ENCODE results near the gene HTRA2. TPM values are rescaled to one million over a fixed set of nuclear protein-coding genes. Genes with fewer than 3 reads are reported as not detected.

HTRA2 gene
- total RNA-seq, 2 experiments from 2014 or later = 52.2 to 87.2 TPM

GRCh38 chr2:74528600-74529356 is 955 bp upstream of the HTRA2 start:
- ATAC-seq (peak; percentile 10), DNase-seq (peak; percentile 61)
- H3K27me3 Mint-ChIP-seq = no peaks in the 10 kb centered on the region
- CTCF ChIA-PET = interaction anchor here (1.2 to 6.4 kb wide), 7 partner anchors 12 to 71 kb away, joined by 3 to 98 read pairs (median 27); partner anchors contain the start of genes CCDC142, LBX2, TLX2 and TTC31
- H3K27ac Mint-ChIP-seq = peak overlapping the region; percentile 97
- no peaks in the 10 kb centered on the region for H3K9me3 Mint-ChIP-seq (ENCODE audit: low read depth)
- H3K4me1 Mint-ChIP-seq = peaks cover 46% of the 10 kb centered on the region
- H3K4me3 Mint-ChIP-seq = peak overlapping the region; percentile 100
- peaks cover 45% of the 10 kb centered on the region for H3K36me3 Mint-ChIP-seq

GRCh38 chr2:74530239-74531187 is 780 bp downstream of the HTRA2 start:
- DNase-seq (peak; percentile 73), ATAC-seq (peak; percentile 16)
- H3K9me3 Mint-ChIP-seq (ENCODE audit: low read depth) = no peaks in the 10 kb centered on the region
- H3K27ac Mint-ChIP-seq = peak overlapping the region; percentile 97
- peak overlapping the region; percentile 100 for H3K4me3 Mint-ChIP-seq
- CTCF ChIA-PET = interaction anchor here (0.8 to 6.4 kb wide), 19 partner anchors 9 to 281 kb away, joined by 3 to 98 read pairs (median 9); partner anchors contain the start of genes CCDC142, INO80B, LBX2 and MRPL53
- H3K27me3 Mint-ChIP-seq = no peaks in the 10 kb centered on the region
- peaks cover 48% of the 10 kb centered on the region for H3K36me3 Mint-ChIP-seq
- H3K4me1 Mint-ChIP-seq = peaks cover 46% of the 10 kb centered on the region

DNA sequence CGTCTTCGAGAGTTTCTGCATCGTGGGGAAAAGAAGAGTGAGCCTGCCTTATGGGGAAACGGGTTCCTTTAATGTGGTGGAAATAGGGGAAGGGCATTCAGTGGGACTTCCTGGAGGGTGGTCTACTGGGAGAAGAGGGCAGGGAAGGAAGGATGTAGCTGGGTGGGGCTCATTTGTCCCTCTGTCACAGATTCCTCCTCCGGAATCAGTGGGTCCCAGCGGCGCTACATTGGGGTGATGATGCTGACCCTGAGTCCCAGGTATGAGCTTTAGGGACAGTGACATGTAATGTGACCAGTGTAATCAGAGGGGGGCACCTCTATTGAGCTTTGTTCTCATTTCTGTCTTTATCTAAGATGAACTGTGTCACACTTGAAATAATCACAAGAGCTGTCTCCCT is 1.9 kb downstream of the HTRA2 start:
- CTCF ChIA-PET = interaction anchor here (0.6 to 6.4 kb wide), 32 partner anchors 9 to 282 kb away, joined by 3 to 98 read pairs (median 5); partner anchors contain the start of genes CCDC142, INO80B, LBX2 and MRPL53
- H3K27ac Mint-ChIP-seq = peak overlapping the region; percentile 97
- no peaks in the 10 kb centered on the region for H3K27me3 Mint-ChIP-seq
- DNase-seq = no peak
- no peak for ATAC-seq
- H3K4me3 Mint-ChIP-seq = peak overlapping the region; percentile 100
- H3K36me3 Mint-ChIP-seq = peaks cover 37% of the 10 kb centered on the region
- no peaks in the 10 kb centered on the region for H3K9me3 Mint-ChIP-seq (ENCODE audit: low read depth)
- H3K4me1 Mint-ChIP-seq = peaks cover 41% of the 10 kb centered on the region

- Mint-ChIP-seq H3K27ac (peak overlapping the region; percentile 97), H3K4me3 (peak overlapping the region; percentile 34), H3K27me3 (no peaks in the 10 kb centered on the region), H3K9me3 (ENCODE audit: low read depth) (no peaks in the 10 kb centered on the region), H3K36me3 (peaks cover 31% of the 10 kb centered on the region), H3K4me1 (peaks cover 39% of the 10 kb centered on the region)
- DNase-seq (no peak), ATAC-seq (no peak)
- CTCF ChIA-PET = interaction anchor here (0.6 to 6.4 kb wide), 30 partner anchors 9 to 264 kb away, joined by 3 to 98 read pairs (median 5); partner anchors contain the start of genes CCDC142, INO80B, LBX2 and MRPL53
Measured at GRCh38 chr2:74532222-74532621, 2.5 kb downstream of the HTRA2 start.

DNA sequence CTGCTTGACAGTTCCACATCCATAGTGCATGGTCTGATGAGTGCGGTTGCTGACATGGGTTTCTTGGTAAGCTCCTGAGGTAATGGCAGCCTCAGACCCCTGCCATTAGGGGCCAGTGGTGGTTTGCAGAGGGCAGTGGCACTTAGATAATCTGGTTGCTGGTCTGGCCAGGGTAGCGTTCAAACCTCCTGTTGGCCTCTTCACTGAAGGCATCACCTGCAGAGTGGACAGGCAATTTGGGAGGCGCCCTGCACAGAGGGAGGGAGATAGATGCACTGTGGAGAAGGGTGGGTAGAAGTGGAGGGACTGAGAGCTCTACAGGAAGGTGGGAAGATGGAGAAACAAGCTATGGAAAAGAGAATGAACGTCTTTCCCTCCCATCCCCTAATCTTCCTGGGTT is 3.7 kb downstream of the HTRA2 start:
- H3K4me3 Mint-ChIP-seq = no peak overlapping the region
- no peak for DNase-seq

GRCh38 chr2:74534411-74534810 is 4.7 kb downstream of the HTRA2 start:
- CTCF ChIA-PET = interaction anchor here (1.4 to 6.1 kb wide), 2 partner anchors 17 to 52 kb away, joined by 4 to 98 read pairs; no protein-coding TSS in a partner anchor
- Mint-ChIP-seq H3K4me3 (no peak overlapping the region), H3K4me1 (peaks cover 35% of the 10 kb centered on the region), H3K9me3 (ENCODE audit: low read depth) (no peaks in the 10 kb centered on the region), H3K27ac (no peak overlapping the region), H3K36me3 (peaks cover 15% of the 10 kb centered on the region), H3K27me3 (peaks cover 17% of the 10 kb centered on the region)
- DNase-seq (no peak), ATAC-seq (no peak)

More for the DNA sequence above, 3.7 kb downstream of the HTRA2 start:
- CTCF ChIA-PET = interaction anchor here (1.2 to 6.4 kb wide), 6 partner anchors 10 to 81 kb away, joined by 3 to 98 read pairs (median 12); partner anchors contain the start of genes CCDC142 and TTC31
- Mint-ChIP-seq H3K27me3 (peaks cover 10% of the 10 kb centered on the region), H3K9me3 (ENCODE audit: low read depth) (no peaks in the 10 kb centered on the region), H3K4me1 (peaks cover 32% of the 10 kb centered on the region), H3K36me3 (peaks cover 19% of the 10 kb centered on the region), H3K27ac (no peak overlapping the region)
- no peak for ATAC-seq

GRCh38 chr2:74535440-74535965 is 5.8 kb downstream of the HTRA2 start:
- H3K36me3 Mint-ChIP-seq = peaks cover 15% of the 10 kb centered on the region
- DNase-seq (no peak), ATAC-seq (no peak)
- no peaks in the 10 kb centered on the region for H3K9me3 Mint-ChIP-seq (ENCODE audit: low read depth)
- H3K4me1 Mint-ChIP-seq = peaks cover 38% of the 10 kb centered on the region
- H3K27me3 Mint-ChIP-seq = peaks cover 17% of the 10 kb centered on the region
- no peak overlapping the region for H3K27ac Mint-ChIP-seq
- no peak overlapping the region for H3K4me3 Mint-ChIP-seq
- CTCF ChIA-PET = interaction anchor here (1.2 kb wide), 1 partner anchor 286 kb away, joined by 4 read pairs; no protein-coding TSS in a partner anchor

- no peak for ATAC-seq
- Mint-ChIP-seq H3K4me1 (peaks cover 29% of the 10 kb centered on the region), H3K27me3 (peaks cover 17% of the 10 kb centered on the region), H3K27ac (no peak overlapping the region), H3K9me3 (ENCODE audit: low read depth) (no peaks in the 10 kb centered on the region), H3K4me3 (no peak overlapping the region), H3K36me3 (peaks cover 12% of the 10 kb centered on the region)
- DNase-seq = no peak
- CTCF ChIA-PET = interaction anchor here (1.2 kb wide), 1 partner anchor 287 kb away, joined by 4 read pairs; no protein-coding TSS in a partner anchor
Measured at GRCh38 chr2:74536166-74536950, 6.6 kb downstream of the HTRA2 start.

DNA sequence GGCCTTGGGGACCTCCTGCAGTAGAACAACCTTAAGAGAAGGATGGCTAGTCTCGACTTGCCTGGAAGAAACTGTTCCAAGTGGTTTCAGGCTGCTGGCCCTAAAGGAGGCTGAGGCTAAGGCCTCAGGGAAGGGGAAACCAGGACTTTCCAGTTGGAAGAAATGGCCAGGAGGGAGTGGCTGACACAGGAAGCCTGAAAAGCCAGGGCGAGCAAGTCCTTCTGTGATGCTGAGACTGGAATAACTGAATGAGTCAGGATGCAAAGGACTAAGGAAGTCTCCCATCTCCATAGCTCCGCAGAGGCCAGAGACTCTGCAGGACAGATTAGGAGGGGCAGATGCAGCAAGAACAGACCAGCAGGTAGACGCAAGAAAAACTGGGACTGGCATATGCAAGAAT is 7.4 kb downstream of the HTRA2 start:
- no peak overlapping the region for H3K4me3 Mint-ChIP-seq
- peaks cover 21% of the 10 kb centered on the region for H3K4me1 Mint-ChIP-seq
- ATAC-seq = no peak
- H3K27ac Mint-ChIP-seq = no peak overlapping the region
- no peak for DNase-seq
- H3K9me3 Mint-ChIP-seq (ENCODE audit: low read depth) = no peaks in the 10 kb centered on the region
- CTCF ChIA-PET = no interaction called here
- H3K27me3 Mint-ChIP-seq = peaks cover 19% of the 10 kb centered on the region
- peaks cover 9% of the 10 kb centered on the region for H3K36me3 Mint-ChIP-seq

DNA sequence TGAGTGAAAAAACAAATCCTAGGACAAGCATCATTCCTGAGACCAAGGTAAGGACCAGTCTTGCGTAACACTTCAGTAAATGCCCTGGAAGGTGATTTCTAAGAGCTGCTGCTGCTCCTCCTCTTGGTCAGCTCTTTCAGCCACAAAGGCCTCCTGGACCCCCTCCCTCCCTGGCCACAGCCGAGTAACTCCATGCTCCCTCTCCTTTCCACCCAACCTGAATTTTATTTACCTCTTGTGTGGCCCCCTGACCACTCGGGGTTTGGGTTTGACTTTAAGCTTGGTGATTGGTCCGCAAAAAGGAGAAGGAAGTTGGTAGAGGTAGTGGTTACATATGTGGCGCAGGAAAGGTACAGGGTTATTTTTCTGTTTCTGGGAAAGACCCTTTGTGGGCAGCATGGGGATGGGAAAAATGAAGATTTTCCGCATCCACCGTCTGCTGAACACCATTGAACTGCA is 9.2 kb downstream of the HTRA2 start:
- Mint-ChIP-seq H3K4me3 (no peak overlapping the region), H3K4me1 (peaks cover 19% of the 10 kb centered on the region), H3K36me3 (peaks cover 1% of the 10 kb centered on the region), H3K27ac (no peak overlapping the region), H3K27me3 (peaks cover 29% of the 10 kb centered on the region), H3K9me3 (ENCODE audit: low read depth) (no peaks in the 10 kb centered on the region)
- DNase-seq (no peak), ATAC-seq (no peak)
- CTCF ChIA-PET = interaction anchor here (1.0 to 1.6 kb wide), 5 partner anchors 8 to 56 kb away, joined by 3 to 8 read pairs (median 3); partner anchors contain the start of genes CCDC142 and TTC31

GRCh38 chr2:74540291-74540690 is 10.6 kb downstream of the HTRA2 start:
- no peaks in the 10 kb centered on the region for H3K9me3 Mint-ChIP-seq (ENCODE audit: low read depth)

DNA sequence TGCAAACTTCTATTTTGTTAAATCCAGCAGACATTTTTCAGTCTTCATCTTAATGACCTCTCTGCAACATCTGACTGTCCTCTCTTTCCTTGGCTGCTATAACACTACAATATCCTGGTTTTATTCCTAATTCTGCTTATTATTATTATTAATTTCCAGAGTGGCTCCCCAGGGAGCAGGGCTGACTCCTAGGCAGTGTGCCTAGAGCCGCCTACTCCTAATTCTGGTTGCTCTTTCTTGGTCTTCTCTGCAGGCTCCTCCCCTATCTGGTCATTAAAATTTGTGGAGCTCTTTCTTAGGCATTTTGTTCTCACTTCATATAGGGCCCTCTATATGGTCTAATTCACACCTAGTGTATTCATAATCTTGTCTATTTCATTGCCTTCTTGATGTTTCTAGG is 13.2 kb downstream of the HTRA2 start:
- ATAC-seq (no peak), DNase-seq (no peak)
- H3K36me3 Mint-ChIP-seq = no peaks in the 10 kb centered on the region
- no peaks in the 10 kb centered on the region for H3K9me3 Mint-ChIP-seq (ENCODE audit: low read depth)
- H3K27me3 Mint-ChIP-seq = peaks cover 56% of the 10 kb centered on the region
- H3K4me1 Mint-ChIP-seq = peaks cover 19% of the 10 kb centered on the region
- H3K4me3 Mint-ChIP-seq = no peak overlapping the region
- H3K27ac Mint-ChIP-seq = no peak overlapping the region
- CTCF ChIA-PET = interaction anchor here (1.5 to 15.0 kb wide), 2 partner anchors 11 to 44 kb away, joined by 7 to 124 read pairs; no protein-coding TSS in a partner anchor

More at GRCh38 chr2:74540291-74540690, 10.6 kb downstream of the HTRA2 start:
- Mint-ChIP-seq H3K4me1 (peaks cover 19% of the 10 kb centered on the region), H3K36me3 (no peaks in the 10 kb centered on the region), H3K4me3 (no peak overlapping the region), H3K27me3 (peaks cover 42% of the 10 kb centered on the region), H3K27ac (no peak overlapping the region)
- CTCF ChIA-PET = interaction anchor here (0.7 to 1.3 kb wide), 2 partner anchors 30 to 45 kb away, joined by 3 to 5 read pairs; no protein-coding TSS in a partner anchor
- no peak for ATAC-seq
- DNase-seq = no peak
